ENCODE data around the gene PRDX4.

DNA sequence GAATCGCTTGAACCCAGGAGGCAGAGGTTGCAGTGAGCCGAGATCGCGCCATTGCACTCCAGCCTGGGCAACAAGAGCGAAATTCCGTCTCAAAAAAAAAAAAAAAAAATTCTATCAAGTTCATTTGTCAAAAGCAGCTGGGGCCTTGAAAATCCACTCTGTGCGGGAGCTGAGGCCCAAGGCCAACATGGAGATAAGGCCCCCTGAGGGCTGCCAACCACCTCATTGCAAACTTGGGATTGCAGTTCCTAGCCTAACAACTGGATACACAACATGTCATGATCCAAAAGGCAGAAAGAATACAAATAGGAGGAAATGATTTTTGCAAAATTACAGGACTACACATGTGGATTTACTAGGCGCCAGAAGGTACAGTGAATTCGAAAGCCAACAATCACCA lies 22.5 kb upstream of the PRDX4 start:
- TF ChIP-seq, protein P1, sequence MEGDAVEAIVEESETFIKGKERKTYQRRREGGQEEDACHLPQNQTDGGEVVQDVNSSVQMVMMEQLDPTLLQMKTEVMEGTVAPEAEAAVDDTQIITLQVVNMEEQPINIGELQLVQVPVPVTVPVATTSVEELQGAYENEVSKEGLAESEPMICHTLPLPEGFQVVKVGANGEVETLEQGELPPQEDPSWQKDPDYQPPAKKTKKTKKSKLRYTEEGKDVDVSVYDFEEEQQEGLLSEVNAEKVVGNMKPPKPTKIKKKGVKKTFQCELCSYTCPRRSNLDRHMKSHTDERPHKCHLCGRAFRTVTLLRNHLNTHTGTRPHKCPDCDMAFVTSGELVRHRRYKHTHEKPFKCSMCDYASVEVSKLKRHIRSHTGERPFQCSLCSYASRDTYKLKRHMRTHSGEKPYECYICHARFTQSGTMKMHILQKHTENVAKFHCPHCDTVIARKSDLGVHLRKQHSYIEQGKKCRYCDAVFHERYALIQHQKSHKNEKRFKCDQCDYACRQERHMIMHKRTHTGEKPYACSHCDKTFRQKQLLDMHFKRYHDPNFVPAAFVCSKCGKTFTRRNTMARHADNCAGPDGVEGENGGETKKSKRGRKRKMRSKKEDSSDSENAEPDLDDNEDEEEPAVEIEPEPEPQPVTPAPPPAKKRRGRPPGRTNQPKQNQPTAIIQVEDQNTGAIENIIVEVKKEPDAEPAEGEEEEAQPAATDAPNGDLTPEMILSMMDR (IDR thresholded peaks at IDR 0.05) = no peak
- no peak for TF ChIP-seq EZH2 (IDR thresholded peaks at IDR 0.05)
- no peak for TF ChIP-seq EZH2phosphoT487 (IDR thresholded peaks at IDR 0.05)

Measured in neural progenitor cell (in vitro differentiated cells).